Measurements from ENCODE around the gene NR1D1. TPM values are rescaled to one million over a fixed set of nuclear protein-coding genes. Genes with fewer than 3 reads are reported as not detected.

The NR1D1 gene
- total and polyA plus RNA-seq, 2 of the 13 experiments (the other 11 are each of a cell fraction or from before 2014, with no cell fraction given), result 2.1 to 2.7 TPM

- TF ChIP-seq ZBTB10 (CRISPR knock-in tag; IDR thresholded peaks at IDR 0.05; ENCODE audit: borderline replicate concordance) (peak; percentile 6; the same call in 1 of the 2 replicates), KLF12 (CRISPR knock-in tag; IDR thresholded peaks at IDR 0.05; ENCODE audit: borderline replicate concordance) (no peak), KLF6 (CRISPR knock-in tag; IDR thresholded peaks at IDR 0.05) (no peak), ZNF232 (CRISPR knock-in tag; IDR thresholded peaks at IDR 0.05; ENCODE audit: borderline replicate concordance) (0 out of 2 replicates have a peak, but pooled peaks have one; percentile 16), SPEN (CRISPR knock-in tag; IDR thresholded peaks at IDR 0.05; ENCODE audit: low read depth) (no peak), HDAC1 (CRISPR knock-in tag; IDR thresholded peaks at IDR 0.05) (no peak), TRAFD1 (CRISPR knock-in tag; IDR thresholded peaks at IDR 0.05; ENCODE audit: borderline replicate concordance) (no peak), ZNF879 (CRISPR knock-in tag; IDR thresholded peaks at IDR 0.05) (no peak), ZEB1 (IDR thresholded peaks at IDR 0.05; ENCODE audit: insufficient replicate concordance, low read depth) (no peak), ZNF678 (CRISPR knock-in tag; IDR thresholded peaks at IDR 0.05) (no peak), FUBP1 (CRISPR knock-in tag; IDR thresholded peaks at IDR 0.05; ENCODE audit: borderline replicate concordance) (no peak), KAT8 (CRISPR knock-in tag; IDR thresholded peaks at IDR 0.05) (no peak), IRF2 (CRISPR knock-in tag; IDR thresholded peaks at IDR 0.05) (no peak), GMEB1 (CRISPR knock-in tag; IDR thresholded peaks at IDR 0.05; ENCODE audit: borderline replicate concordance) (no peak), THAP9 (CRISPR knock-in tag; IDR thresholded peaks at IDR 0.05; ENCODE audit: borderline replicate concordance) (no peak), CREB1 (IDR thresholded peaks at IDR 0.05) (no peak), CREB1 (CRISPR knock-in tag; IDR thresholded peaks at IDR 0.05) (no peak), GZF1 (CRISPR knock-in tag; IDR thresholded peaks at IDR 0.05) (no peak), HIVEP1 (CRISPR knock-in tag; IDR thresholded peaks at IDR 0.05) (no peak), EED (CRISPR knock-in tag; IDR thresholded peaks at IDR 0.05) (no peak), NRL (CRISPR knock-in tag; IDR thresholded peaks at IDR 0.05; ENCODE audit: borderline replicate concordance) (no peak)
Measured at GRCh38 chr17:40115101-40115436, 14.7 kb upstream of the NR1D1 start (continued).
